Measurements from ENCODE around the gene PKD2L1. TPM values are rescaled to one million over a fixed set of nuclear protein-coding genes. Genes with fewer than 3 reads are reported as not detected.

The PKD2L1 gene
- polyA plus RNA-seq, 1 donor from 2014 or later, result not detected

DNA sequence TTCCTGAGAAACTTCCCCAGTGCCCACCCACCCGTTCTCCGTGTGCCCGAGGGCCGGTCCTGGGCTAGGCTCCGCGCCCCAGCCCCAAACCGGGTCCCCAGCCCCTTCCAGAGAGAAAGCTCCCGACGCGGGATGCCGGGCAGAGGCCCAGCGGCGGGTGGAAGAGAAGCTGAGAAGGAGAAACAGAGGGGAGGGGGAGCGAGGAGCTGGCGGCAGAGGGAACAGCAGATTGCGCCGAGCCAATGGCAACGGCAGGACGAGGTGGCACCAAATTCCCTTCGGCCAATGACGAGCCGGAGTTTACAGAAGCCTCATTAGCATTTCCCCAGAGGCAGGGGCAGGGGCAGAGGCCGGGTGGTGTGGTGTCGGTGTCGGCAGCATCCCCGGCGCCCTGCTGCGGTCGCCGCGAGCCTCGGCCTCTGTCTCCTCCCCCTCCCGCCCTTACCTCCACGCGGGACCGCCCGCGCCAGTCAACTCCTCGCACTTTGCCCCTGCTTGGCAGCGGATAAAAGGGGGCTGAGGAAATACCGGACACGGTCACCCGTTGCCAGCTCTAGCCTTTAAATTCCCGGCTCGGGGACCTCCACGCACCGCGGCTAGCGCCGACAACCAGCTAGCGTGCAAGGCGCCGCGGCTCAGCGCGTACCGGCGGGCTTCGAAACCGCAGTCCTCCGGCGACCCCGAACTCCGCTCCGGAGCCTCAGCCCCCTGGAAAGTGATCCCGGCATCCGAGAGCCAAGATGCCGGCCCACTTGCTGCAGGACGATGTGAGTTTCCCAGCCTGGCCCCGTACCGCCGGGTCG, 16.9 kb upstream of the PKD2L1 start, which contains the start of gene SCD:
Gene SCD, plus strand, starts transcription at position 469 of the 803 bp plus-strand sequence. Its CDS starts 272 bp downstream, at position 741.
- Histone ChIP-seq H3K4me3 (ENCODE audit: low read length) (peak within 1 kb of the TSS; percentile 98), H3K27ac (ENCODE audit: low read length) (peak within 1 kb of the TSS; percentile 89), H3K9me2 (ENCODE audit: insufficient read depth, low read length) (no peaks in the 10 kb centered on the region), H3K27me3 (ENCODE audit: insufficient read depth, low read depth, low read length) (no peaks in the 10 kb centered on the region), H3K36me3 (ENCODE audit: insufficient read depth, low read length) (no peaks in the 10 kb centered on the region), H3F3A (ENCODE audit: insufficient read depth, low read length, poor library complexity, severe bottlenecking) (no peaks in the 10 kb centered on the region), H3K9ac (ENCODE audit: low read length) (peak within 1 kb of the TSS; percentile 87), H2AFZ (ENCODE audit: low read depth, low read length) (peak within 1 kb of the TSS; percentile 94), H4K20me1 (ENCODE audit: insufficient read depth) (peaks cover 3% of the 10 kb centered on the region), H3K9me3 (ENCODE audit: low read length) (no peaks in the 10 kb centered on the region), H3K4me2 (ENCODE audit: low read length) (peak within 1 kb of the TSS; percentile 76), H3K79me2 (replicated peaks; ENCODE audit: insufficient read depth, low read length) (peaks cover 61% of the 10 kb centered on the region)
- TF ChIP-seq REST (IDR thresholded peaks at IDR 0.05; ENCODE audit: borderline replicate concordance), result no peak
- peak; percentile 25 for TF ChIP-seq MXI1 (conservative IDR thresholded peaks at IDR 0.05; ENCODE audit: poor library complexity, severe bottlenecking)
- TF ChIP-seq TAF1 (IDR thresholded peaks at IDR 0.05; ENCODE audit: low read depth), result peak; percentile 60
- peak; percentile 66 for TF ChIP-seq POLR2AphosphoS5 (IDR thresholded peaks at IDR 0.05)
- peak; percentile 19 for TF ChIP-seq EP300 (conservative IDR thresholded peaks at IDR 0.05; ENCODE audit: poor library complexity, severe bottlenecking)

DNA sequence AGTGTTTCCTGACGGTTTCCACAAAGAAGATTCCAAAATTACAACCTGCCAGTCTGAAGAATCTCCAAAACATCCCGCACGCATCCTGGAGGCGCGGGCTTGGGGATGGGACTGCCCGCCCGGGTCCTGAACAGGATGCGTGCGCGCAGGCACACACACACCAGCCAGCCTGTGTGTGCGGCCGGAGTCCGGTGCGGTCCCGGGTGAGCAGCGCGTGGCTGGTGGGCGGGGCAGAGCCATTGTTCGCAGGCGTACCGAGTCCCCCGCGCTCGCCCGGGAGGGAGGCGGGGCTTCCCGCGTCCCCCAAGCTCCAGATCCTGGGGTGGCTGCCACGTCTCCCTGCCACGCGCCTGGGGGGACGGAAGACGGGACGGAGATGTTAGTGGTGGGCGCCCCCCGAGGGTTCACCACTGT, 16.3 kb upstream of the PKD2L1 start:
- Histone ChIP-seq H3K79me2 (replicated peaks; ENCODE audit: insufficient read depth, low read length) (peaks cover 55% of the 10 kb centered on the region), H3K4me2 (ENCODE audit: low read length) (peak overlapping the region; percentile 76), H3K9ac (ENCODE audit: low read length) (peak overlapping the region; percentile 87), H3K36me3 (ENCODE audit: insufficient read depth, low read length) (no peaks in the 10 kb centered on the region), H3K27me3 (ENCODE audit: insufficient read depth, low read depth, low read length) (no peaks in the 10 kb centered on the region), H3F3A (ENCODE audit: insufficient read depth, low read length, poor library complexity, severe bottlenecking) (no peaks in the 10 kb centered on the region), H3K4me3 (ENCODE audit: low read length) (peak overlapping the region; percentile 98), H4K20me1 (ENCODE audit: insufficient read depth) (peaks cover 3% of the 10 kb centered on the region), H2AFZ (ENCODE audit: low read depth, low read length) (peak overlapping the region; percentile 94), H3K27ac (ENCODE audit: low read length) (peak overlapping the region; percentile 89), H3K9me2 (ENCODE audit: insufficient read depth, low read length) (no peaks in the 10 kb centered on the region), H3K9me3 (ENCODE audit: low read length) (no peaks in the 10 kb centered on the region)
- peak; percentile 80 for TF ChIP-seq POLR2AphosphoS5 (IDR thresholded peaks at IDR 0.05)
- peak; percentile 17 for TF ChIP-seq EP300 (conservative IDR thresholded peaks at IDR 0.05; ENCODE audit: poor library complexity, severe bottlenecking)
- peak; percentile 67 for TF ChIP-seq TAF1 (IDR thresholded peaks at IDR 0.05; ENCODE audit: low read depth)
- TF ChIP-seq RAD21 (conservative IDR thresholded peaks at IDR 0.05), result no peak
- peak; percentile 13 for TF ChIP-seq SMC3 (conservative IDR thresholded peaks at IDR 0.05; ENCODE audit: poor library complexity)
- TF ChIP-seq EZH2 (IDR thresholded peaks at IDR 0.05; ENCODE audit: borderline replicate concordance, insufficient read depth, low read length, poor library complexity, severe bottlenecking), result no peak
- no peak for TF ChIP-seq CTCF (IDR thresholded peaks at IDR 0.05; ENCODE audit: poor library complexity, severe bottlenecking)
- no peak for TF ChIP-seq REST (IDR thresholded peaks at IDR 0.05; ENCODE audit: borderline replicate concordance)
- TF ChIP-seq MXI1 (conservative IDR thresholded peaks at IDR 0.05; ENCODE audit: poor library complexity, severe bottlenecking), result peak; percentile 94
